Body of pancreas (tissue), 4 donors: ENCODE data around the gene WDR86.

Experiments
- POLR2A ChIP-seq, 3 donors: fragments of 450-650 bp; IDR thresholded peaks; one replicate each; pipeline ENCODE4 v1.6.1; 2016; ENCODE audit warnings: antibody characterized with exemption in 3 of 3, mild to moderate bottlenecking in 2 of 3
- TF ChIP-seq, protein P1 (sequence below), 7 experiments: fragments of 450-650 bp in 4 of 7; fragments of 200-600 bp in 3 of 7; sonication (generic) in 3 of 7; IDR thresholded peaks; one replicate each; pipeline ENCODE4 v1.5.1; 2016 to 2019; ENCODE audit warnings: antibody characterized with exemption in 7 of 7

DNA sequence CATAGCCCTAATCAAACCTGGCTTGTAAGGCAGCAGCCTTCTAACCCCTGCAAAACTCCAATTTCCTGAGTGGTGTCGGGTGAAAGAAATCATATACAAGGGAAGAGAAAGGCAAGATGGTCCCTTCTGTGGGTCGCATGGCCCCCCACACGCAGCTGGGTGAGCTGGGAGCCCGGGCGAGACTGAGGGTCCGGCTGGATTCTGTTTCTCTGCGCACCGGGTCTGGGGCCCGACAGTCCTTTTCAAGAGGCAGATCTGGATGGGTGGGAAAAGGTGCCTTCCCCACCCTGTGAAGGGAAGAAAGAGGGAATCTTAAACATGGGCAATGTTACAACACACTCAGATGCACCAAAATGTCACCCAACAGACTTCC, 18.5 kb downstream of the WDR86 start:
- TF ChIP-seq, protein P1, sequence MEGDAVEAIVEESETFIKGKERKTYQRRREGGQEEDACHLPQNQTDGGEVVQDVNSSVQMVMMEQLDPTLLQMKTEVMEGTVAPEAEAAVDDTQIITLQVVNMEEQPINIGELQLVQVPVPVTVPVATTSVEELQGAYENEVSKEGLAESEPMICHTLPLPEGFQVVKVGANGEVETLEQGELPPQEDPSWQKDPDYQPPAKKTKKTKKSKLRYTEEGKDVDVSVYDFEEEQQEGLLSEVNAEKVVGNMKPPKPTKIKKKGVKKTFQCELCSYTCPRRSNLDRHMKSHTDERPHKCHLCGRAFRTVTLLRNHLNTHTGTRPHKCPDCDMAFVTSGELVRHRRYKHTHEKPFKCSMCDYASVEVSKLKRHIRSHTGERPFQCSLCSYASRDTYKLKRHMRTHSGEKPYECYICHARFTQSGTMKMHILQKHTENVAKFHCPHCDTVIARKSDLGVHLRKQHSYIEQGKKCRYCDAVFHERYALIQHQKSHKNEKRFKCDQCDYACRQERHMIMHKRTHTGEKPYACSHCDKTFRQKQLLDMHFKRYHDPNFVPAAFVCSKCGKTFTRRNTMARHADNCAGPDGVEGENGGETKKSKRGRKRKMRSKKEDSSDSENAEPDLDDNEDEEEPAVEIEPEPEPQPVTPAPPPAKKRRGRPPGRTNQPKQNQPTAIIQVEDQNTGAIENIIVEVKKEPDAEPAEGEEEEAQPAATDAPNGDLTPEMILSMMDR (IDR thresholded peaks at IDR 0.05): no peak
- TF ChIP-seq POLR2A (IDR thresholded peaks at IDR 0.05): no peak
